Esophagus squamous epithelium (tissue), 5 donors: Measurements from ENCODE around the gene MAP9. TPM values are rescaled to one million over a fixed set of nuclear protein-coding genes. Genes with fewer than 3 reads are reported as not detected.

Experiments used
- DNase-seq: peaks from one replicate; lab custom pipeline; 2025; lab: John Stamatoyannopoulos, UW
- H3K27ac ChIP-seq, 4 donors: fragments of 200-600 bp; sonication (generic); one replicate each; pipeline ENCODE4 v1.5.1; 2016 to 2019; ENCODE audit warnings: mild to moderate bottlenecking in 1 of 4
- H3K27me3 ChIP-seq, 4 donors: fragments of 200-600 bp; sonication (generic); 1 replicate in 3 of 4; 2 replicates in 1 of 4; pipeline versions ENCODE4 v1.5.1 to v1.6.0; 2017 to 2021; ENCODE audit warnings: antibody characterized with exemption in 1 of 4
- H3K36me3 ChIP-seq, 3 donors: fragments of 200-600 bp; sonication (generic); one replicate each; pipeline ENCODE4 v1.5.1; 2016 to 2019
- H3K4me1 ChIP-seq, 3 donors: fragments of 200-600 bp; sonication (generic); one replicate each; pipeline ENCODE4 v1.5.1; 2017 to 2019
- H3K4me3 ChIP-seq, 4 donors: fragments of 200-600 bp; sonication (generic); 1 replicate in 3 of 4; 2 replicates in 1 of 4; pipeline ENCODE4 v1.5.1; 2016 to 2019; ENCODE audit warnings: mild to moderate bottlenecking in 2 of 4, moderate library complexity in 1 of 4
- H3K9me3 ChIP-seq, 3 donors: fragments of 200-600 bp; sonication (generic); one replicate each; pipeline ENCODE4 v1.5.1; 2016 to 2019
- CTCF ChIP-seq, 6 experiments: fragments of 450-650 bp in 4 of 6; fragments of 200-600 bp in 2 of 6; sonication (generic) in 2 of 6; IDR thresholded peaks; one replicate each; pipeline ENCODE4 v1.5.1; 2016 to 2019; ENCODE audit warnings: antibody characterized with exemption in 6 of 6, mild to moderate bottlenecking in 4 of 6, moderate library complexity in 4 of 6
- POLR2A ChIP-seq, 4 donors: fragments of 450-650 bp; IDR thresholded peaks; one replicate each; pipeline ENCODE4 v1.6.1; 2017; ENCODE audit warnings: antibody characterized with exemption in 4 of 4, mild to moderate bottlenecking in 4 of 4, moderate library complexity in 3 of 4
- WGBS, 2 donors: methylation state at CpG; one replicate each; pipeline ENCODE4 v1.1.5; 2018; 5-methylcytosine and 5-hydroxymethylcytosine counted together
- intact Hi-C: fragments of 100-400 bp; cut with DNase I; formaldehyde crosslinking; loops from one replicate; pipeline ENCODE4 v1.15.0; 2022
- total RNA-seq, 4 donors: library from RNA; depleted of rRNA; stranded (reverse); fragments of >200 nt; gene quantifications; one replicate each; pipeline ENCODE4 v1.1.0, GENCODE V29; 2016
- donor health status: DM: yes; HTN: yes; CAD: no.

Gene MAP9
- total RNA-seq, 4 donors from 2014 or later, result 1.9 to 4.2 (median 3.2) TPM

DNA sequence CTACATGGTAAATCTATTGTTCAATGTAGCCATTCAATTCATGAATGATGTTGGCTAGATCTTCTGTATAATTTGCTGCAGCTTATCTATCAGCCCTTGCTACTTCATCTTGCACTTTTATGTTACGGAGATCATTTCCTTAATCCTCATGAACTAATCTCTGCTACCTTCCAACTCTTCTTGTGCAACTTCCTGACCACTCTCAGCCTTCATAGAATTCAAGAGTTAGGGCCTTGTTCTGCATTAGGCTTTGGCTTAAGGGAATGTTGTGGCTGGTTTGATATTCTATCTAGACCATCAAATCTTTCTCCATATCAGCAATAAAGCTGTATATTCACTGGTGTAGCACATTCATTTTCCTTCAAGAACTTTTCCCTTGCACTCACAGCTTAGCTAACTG, 36.7 kb upstream of the MAP9 start:
- TF ChIP-seq POLR2A (IDR thresholded peaks at IDR 0.05), result no peak
- no peak for TF ChIP-seq CTCF (IDR thresholded peaks at IDR 0.05)

GRCh38 chr4:155411546-155411945, 34.8 kb upstream of the MAP9 start:
- 61 to 74% methylated on average over 2 of the region's 2 CpGs for WGBS, 2 donors
- intact Hi-C loops, result no loop called here
- H3K27me3 ChIP-seq, result no peaks in the 10 kb centered on the region

More for the DNA sequence above, 36.7 kb upstream of the MAP9 start:
- Histone ChIP-seq H3K9me3 (no peaks in the 10 kb centered on the region), H3K27ac (no peak overlapping the region), H3K4me1 (no peaks in the 10 kb centered on the region), H3K4me3 (no peak overlapping the region), H3K36me3 (no peaks in the 10 kb centered on the region), H3K27me3 (no peaks in the 10 kb centered on the region)
- 84 to 96% methylated on average over 1 of the region's 1 CpG for WGBS, 2 donors
- DNase-seq, result no peak
- intact Hi-C loops, result no loop called here

DNA sequence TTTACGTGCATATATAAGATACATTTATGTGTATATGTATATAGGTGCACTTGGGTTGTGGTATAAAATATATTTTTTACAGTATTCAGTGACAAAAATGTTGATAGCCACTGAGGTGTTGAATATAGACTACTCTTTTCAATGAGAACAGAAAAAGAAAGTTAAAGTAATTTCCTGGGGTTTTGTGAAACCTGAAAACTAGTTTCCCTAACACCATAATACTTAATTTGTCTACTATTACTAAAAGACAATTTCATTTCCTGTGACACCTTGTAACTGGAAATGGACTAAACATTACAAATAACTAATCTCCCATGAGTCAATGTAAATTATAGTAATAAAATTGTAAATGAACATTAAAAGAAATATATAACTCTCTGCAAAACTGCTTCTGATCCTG, 32.0 kb upstream of the MAP9 start:
- H3K4me3 ChIP-seq, result no peak overlapping the region
- no peak for TF ChIP-seq CTCF (IDR thresholded peaks at IDR 0.05)
- H3K27me3 ChIP-seq, result no peaks in the 10 kb centered on the region
- no peak overlapping the region for H3K27ac ChIP-seq
- H3K9me3 ChIP-seq, result no peaks in the 10 kb centered on the region
- intact Hi-C loops, result no loop called here
- WGBS, 2 donors, result 80 to 87% methylated on average over 1 of the region's 1 CpG
- no peak for DNase-seq
- peaks cover 0 to 16% (median 0%) of the 10 kb centered on the region in 3 donors for H3K4me1 ChIP-seq
- H3K36me3 ChIP-seq, result no peaks in the 10 kb centered on the region

More at GRCh38 chr4:155411546-155411945, 34.8 kb upstream of the MAP9 start:
- H3K9me3 ChIP-seq, result no peaks in the 10 kb centered on the region
- DNase-seq, result no peak
- H3K4me1 ChIP-seq, result no peaks in the 10 kb centered on the region
- no peaks in the 10 kb centered on the region for H3K36me3 ChIP-seq
- TF ChIP-seq POLR2A (IDR thresholded peaks at IDR 0.05) (no peak), CTCF (IDR thresholded peaks at IDR 0.05) (no peak)
- no peak overlapping the region for H3K4me3 ChIP-seq
- H3K27ac ChIP-seq, result no peak overlapping the region

GRCh38 chr4:155407480-155407879, 30.7 kb upstream of the MAP9 start:
- Histone ChIP-seq H3K36me3 (no peaks in the 10 kb centered on the region), H3K9me3 (no peaks in the 10 kb centered on the region), H3K27ac (no peak overlapping the region), H3K4me3 (no peak overlapping the region), H3K4me1 (peaks cover 0 to 16% (median 0%) of the 10 kb centered on the region in 3 donors), H3K27me3 (no peaks in the 10 kb centered on the region)
- intact Hi-C loops, result no loop called here
- DNase-seq, result no peak
- 35 to 36% methylated on average over 1 of the region's 1 CpG for WGBS, 2 donors
- TF ChIP-seq POLR2A (IDR thresholded peaks at IDR 0.05), result no peak
- no peak for TF ChIP-seq CTCF (IDR thresholded peaks at IDR 0.05)

DNA sequence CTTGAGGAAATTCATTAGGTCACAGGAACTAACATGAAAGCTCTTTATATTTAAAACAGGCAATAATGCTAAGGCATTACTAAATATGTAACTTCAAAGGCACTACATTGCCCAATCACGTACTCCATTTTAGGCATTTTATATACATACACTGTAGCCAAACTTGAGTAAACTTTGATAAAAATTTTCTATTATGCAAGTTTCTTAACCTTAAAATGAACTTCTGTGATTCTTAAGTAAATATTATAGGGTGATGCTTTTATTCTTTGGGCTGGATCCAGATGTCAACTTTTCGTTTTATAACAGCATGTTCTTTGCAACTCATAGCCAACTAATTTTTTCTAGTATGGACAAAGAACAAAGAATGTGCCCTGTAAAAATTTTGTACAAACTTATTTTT, 28.3 kb upstream of the MAP9 start:
- TF ChIP-seq POLR2A (IDR thresholded peaks at IDR 0.05) (no peak), CTCF (IDR thresholded peaks at IDR 0.05) (no peak)
- DNase-seq, result no peak

More for the DNA sequence above, 28.3 kb upstream of the MAP9 start:
- no peaks in the 10 kb centered on the region for H3K36me3 ChIP-seq
- no peak overlapping the region for H3K4me3 ChIP-seq
- 20 to 28% methylated on average over 2 of the region's 2 CpGs for WGBS, 2 donors
- no peaks in the 10 kb centered on the region for H3K9me3 ChIP-seq
- H3K27ac ChIP-seq, result no peak overlapping the region
- H3K4me1 ChIP-seq, result peaks cover 0 to 16% (median 0%) of the 10 kb centered on the region in 3 donors
- intact Hi-C loops, result no loop called here
- no peaks in the 10 kb centered on the region for H3K27me3 ChIP-seq
